Skeletal muscle tissue (tissue), 4 donors: ENCODE measurements around the gene LAMA1. TPM values are rescaled to one million over a fixed set of nuclear protein-coding genes. Genes with fewer than 3 reads are reported as not detected.

Source experiments
- H3K27ac ChIP-seq: one replicate; pipeline ENCODE4 v1.7.0; 2013; ENCODE audit warnings: mild to moderate bottlenecking, low read depth, low read length, inconsistent platforms
- H3K27me3 ChIP-seq, 3 donors: one replicate each; pipeline ENCODE4 v1.7.0; 2013; ENCODE audit warnings: low read length in 3 of 3; ENCODE audit not compliant: control insufficient read depth in 3 of 3, insufficient read depth in 3 of 3
- H3K36me3 ChIP-seq, 3 donors: one replicate each; pipeline ENCODE4 v1.7.0; 2013; ENCODE audit warnings: low read length in 3 of 3; ENCODE audit not compliant: control insufficient read depth in 3 of 3, insufficient read depth in 3 of 3
- H3K4me1 ChIP-seq, 3 donors: one replicate each; pipeline ENCODE4 v1.7.0; 2013; ENCODE audit warnings: low read length in 3 of 3, mild to moderate bottlenecking in 3 of 3; ENCODE audit not compliant: control insufficient read depth in 3 of 3, insufficient read depth in 3 of 3
- H3K4me3 ChIP-seq, 3 donors: one replicate each; pipeline ENCODE4 v1.7.0; 2013; ENCODE audit warnings: low read length in 3 of 3
- H3K9ac ChIP-seq, 3 donors: one replicate each; pipeline ENCODE4 v1.7.0; 2013; ENCODE audit warnings: low read length in 3 of 3, mild to moderate bottlenecking in 3 of 3, moderate library complexity in 2 of 3, low read depth in 1 of 3
- H3K9me3 ChIP-seq, 3 donors: one replicate each; pipeline ENCODE4 v1.7.0; 2013; ENCODE audit warnings: low read length in 3 of 3; ENCODE audit not compliant: control insufficient read depth in 3 of 3
- total RNA-seq: library from RNA; depleted of rRNA; stranded (reverse); fragments of >200 nt; gene quantifications from one replicate; pipeline ENCODE4 v1.2.3, GENCODE V29; 2014
- donor health status: Osteomylitis.

The LAMA1 gene
- total RNA-seq, 1 donor from 2014 or later: 4.2 TPM

GRCh38 chr18:7035807-7036206, 81.8 kb downstream of the LAMA1 start:
- Histone ChIP-seq H3K4me1 (peaks cover 4 to 8% (median 6%) of the 10 kb centered on the region in 3 donors), H3K36me3 (no peaks in the 10 kb centered on the region), H3K27ac (no peak overlapping the region), H3K9me3 (no peaks in the 10 kb centered on the region), H3K27me3 (peaks cover 0 to 3% (median 0%) of the 10 kb centered on the region in 3 donors), H3K4me3 (no peak overlapping the region), H3K9ac (no peak overlapping the region)

GRCh38 chr18:7034924-7035323, 82.7 kb downstream of the LAMA1 start:
- peaks cover 4 to 8% (median 6%) of the 10 kb centered on the region in 3 donors for H3K4me1 ChIP-seq
- no peaks in the 10 kb centered on the region for H3K36me3 ChIP-seq
- no peak overlapping the region for H3K4me3 ChIP-seq
- no peaks in the 10 kb centered on the region for H3K9me3 ChIP-seq
- no peak overlapping the region for H3K27ac ChIP-seq
- no peak overlapping the region for H3K9ac ChIP-seq
- H3K27me3 ChIP-seq: peaks cover 0 to under 1% (median 0%) of the 10 kb centered on the region in 3 donors

GRCh38 chr18:7032537-7032936, 85.1 kb downstream of the LAMA1 start:
- Histone ChIP-seq H3K4me1 (no peaks in the 10 kb centered on the region), H3K36me3 (no peaks in the 10 kb centered on the region), H3K9ac (no peak overlapping the region), H3K4me3 (no peak overlapping the region), H3K27me3 (no peaks in the 10 kb centered on the region), H3K9me3 (no peaks in the 10 kb centered on the region), H3K27ac (no peak overlapping the region)

- H3K4me1 ChIP-seq: no peaks in the 10 kb centered on the region
- H3K36me3 ChIP-seq: no peaks in the 10 kb centered on the region
- peaks cover 0 to 2% (median 0%) of the 10 kb centered on the region in 3 donors for H3K27me3 ChIP-seq
- no peak overlapping the region for H3K9ac ChIP-seq
- H3K27ac ChIP-seq: no peak overlapping the region
- no peaks in the 10 kb centered on the region for H3K9me3 ChIP-seq
- no peak overlapping the region for H3K4me3 ChIP-seq
These were observed 89.0 kb downstream of the LAMA1 start for GRCh38 chr18:7028625-7029024.

GRCh38 chr18:7025194-7025593, 92.4 kb downstream of the LAMA1 start:
- Histone ChIP-seq H3K27ac (no peak overlapping the region), H3K9me3 (no peaks in the 10 kb centered on the region), H3K27me3 (peaks cover 0 to 2% (median 0%) of the 10 kb centered on the region in 3 donors), H3K9ac (no peak overlapping the region), H3K36me3 (no peaks in the 10 kb centered on the region), H3K4me3 (no peak overlapping the region), H3K4me1 (no peaks in the 10 kb centered on the region)

- no peaks in the 10 kb centered on the region for H3K9me3 ChIP-seq
- no peak overlapping the region for H3K4me3 ChIP-seq
- peaks cover 0 to 2% (median 0%) of the 10 kb centered on the region in 3 donors for H3K27me3 ChIP-seq
- H3K4me1 ChIP-seq: no peaks in the 10 kb centered on the region
- no peak overlapping the region for H3K9ac ChIP-seq
- no peak overlapping the region for H3K27ac ChIP-seq
- no peaks in the 10 kb centered on the region for H3K36me3 ChIP-seq
These were observed 94.0 kb downstream of the LAMA1 start for GRCh38 chr18:7023581-7023980.

GRCh38 chr18:7023063-7023580, 94.5 kb downstream of the LAMA1 start:
- Histone ChIP-seq H3K9me3 (no peaks in the 10 kb centered on the region), H3K4me3 (no peak overlapping the region), H3K27ac (no peak overlapping the region), H3K9ac (no peak overlapping the region), H3K27me3 (peaks cover 0 to 2% (median 0%) of the 10 kb centered on the region in 3 donors), H3K4me1 (no peaks in the 10 kb centered on the region), H3K36me3 (no peaks in the 10 kb centered on the region)

GRCh38 chr18:7021994-7022840, 95.4 kb downstream of the LAMA1 start:
- H3K4me1 ChIP-seq: no peaks in the 10 kb centered on the region
- no peak overlapping the region for H3K27ac ChIP-seq

GRCh38 chr18:7020995-7021777, 96.4 kb downstream of the LAMA1 start:
- Histone ChIP-seq H3K9me3 (no peaks in the 10 kb centered on the region), H3K4me1 (no peaks in the 10 kb centered on the region), H3K4me3 (no peak overlapping the region), H3K9ac (no peak overlapping the region), H3K27me3 (peaks cover 0 to 2% (median 0%) of the 10 kb centered on the region in 3 donors), H3K36me3 (no peaks in the 10 kb centered on the region), H3K27ac (no peak overlapping the region)

More at GRCh38 chr18:7021994-7022840, 95.4 kb downstream of the LAMA1 start:
- no peak overlapping the region for H3K4me3 ChIP-seq
- H3K9me3 ChIP-seq: no peaks in the 10 kb centered on the region
- H3K36me3 ChIP-seq: no peaks in the 10 kb centered on the region
- H3K9ac ChIP-seq: no peak overlapping the region
- H3K27me3 ChIP-seq: peaks cover 0 to 2% (median 0%) of the 10 kb centered on the region in 3 donors

GRCh38 chr18:7017013-7017412, 100.6 kb downstream of the LAMA1 start:
- Histone ChIP-seq H3K9ac (no peak overlapping the region), H3K36me3 (no peaks in the 10 kb centered on the region), H3K4me1 (no peaks in the 10 kb centered on the region), H3K27ac (no peak overlapping the region), H3K9me3 (no peaks in the 10 kb centered on the region), H3K4me3 (no peak overlapping the region), H3K27me3 (no peaks in the 10 kb centered on the region)
